K562 (cell line): ENCODE data around the gene MFSD12. TPM values are rescaled to one million over a fixed set of nuclear protein-coding genes. Genes with fewer than 3 reads are reported as not detected.

Experiments used
- ADNP ChIP-seq: fragments of 200-800 bp; sonication (Bioruptor generic); IDR thresholded peaks from 2 replicates; pipeline ENCODE4 v1.6.1; 2016; ENCODE audit warnings: missing genetic modification characterization, missing compliant biosample characterization
- ATF7 ChIP-seq: fragments of 450-650 bp; IDR thresholded peaks from 2 replicates; pipeline ENCODE4 v1.7.1; 2014; ENCODE audit warnings: mild to moderate bottlenecking, moderate library complexity
- BRD4 ChIP-seq: fragments of 200-600 bp; sonication (generic); IDR thresholded peaks from 2 replicates; pipeline ENCODE4 v1.6.1; 2017; ENCODE audit warnings: inconsistent platforms
- DNMT1 ChIP-seq: fragments of 450-650 bp; IDR thresholded peaks from 2 replicates; pipeline ENCODE4 v1.6.1; 2016; ENCODE audit warnings: antibody characterized with exemption, mild to moderate bottlenecking
- KAT2B ChIP-seq: IDR thresholded peaks from one replicate; pipeline ENCODE4 v1.6.1; 2012; ENCODE audit warnings: low read depth, mild to moderate bottlenecking, control low read depth, inconsistent platforms, low read length, moderate library complexity
- MTA1 ChIP-seq: fragments of 450-650 bp; IDR thresholded peaks from 2 replicates; pipeline ENCODE4 v1.6.1; 2017; ENCODE audit warnings: borderline replicate concordance
- MTF1 ChIP-seq: fragments of 250-450 bp; sonication (Bioruptor Pico); IDR thresholded peaks from 2 replicates; pipeline ENCODE4 v1.9.0; 2021; ENCODE audit warnings: moderate library complexity, mild to moderate bottlenecking, inconsistent platforms, borderline replicate concordance
- NONO ChIP-seq, 2 experiments: fragments of 200-400 bp in 1 of 2; fragments of 450-650 bp in 1 of 2; formaldehyde crosslinking in 1 of 2; IDR thresholded peaks; 2 replicates each; pipeline ENCODE4 v1.6.1; 2017; ENCODE audit warnings: low read depth in 2 of 2, mild to moderate bottlenecking in 2 of 2, moderate library complexity in 2 of 2, low read length in 1 of 2
- PRMT5 ChIP-seq: sonication (generic); formaldehyde crosslinking; IDR thresholded peaks from 2 replicates; pipeline ENCODE4 v1.5.0; 2020; ENCODE audit warnings: missing genetic modification reagents
- PTRF ChIP-seq: fragments of 450-650 bp; IDR thresholded peaks from 2 replicates; pipeline ENCODE4 v1.6.1; 2016; ENCODE audit warnings: mild to moderate bottlenecking, missing genetic modification characterization, missing compliant biosample characterization
- PYGO2 ChIP-seq: fragments of 450-650 bp; IDR thresholded peaks from 2 replicates; pipeline ENCODE4 v1.6.1; 2016; ENCODE audit warnings: mild to moderate bottlenecking, missing genetic modification characterization, moderate library complexity, missing compliant biosample characterization
- RAD21 ChIP-seq, 2 experiments: fragments of 250-450 bp in 1 of 2; fragments of 450-650 bp in 1 of 2; sonication (Bioruptor Pico) in 1 of 2; formaldehyde crosslinking in 1 of 2; IDR thresholded peaks in 1 of 2; conservative IDR thresholded peaks in 1 of 2; 2 replicates each; pipeline versions ENCODE4 v1.4.0 to v1.8.0; 2020 to 2022; ENCODE audit warnings: mild to moderate bottlenecking in 2 of 2, moderate library complexity in 1 of 2
- TAF15 ChIP-seq: fragments of 200-400 bp; formaldehyde crosslinking; IDR thresholded peaks from 2 replicates; pipeline ENCODE4 v1.6.1; 2017; ENCODE audit warnings: mild to moderate bottlenecking, low read depth, low read length, moderate library complexity
- TAF9B ChIP-seq: fragments of 450-650 bp; IDR thresholded peaks from 2 replicates; pipeline ENCODE4 v1.6.1; 2018; ENCODE audit warnings: mild to moderate bottlenecking; ENCODE audit not compliant: partially characterized antibody
- TCF15 ChIP-seq: fragments of 250-450 bp; sonication (Bioruptor Pico); IDR thresholded peaks from 2 replicates; pipeline ENCODE4 v1.8.0; 2022; ENCODE audit warnings: moderate library complexity, mild to moderate bottlenecking, inconsistent platforms
- TFAP4 ChIP-seq: sonication (generic); formaldehyde crosslinking; IDR thresholded peaks from 2 replicates; pipeline ENCODE4 v1.8.0; 2022; ENCODE audit warnings: missing genetic modification reagents, mild to moderate bottlenecking, moderate library complexity, borderline replicate concordance
- XRCC3 ChIP-seq: fragments of 450-650 bp; IDR thresholded peaks from 2 replicates; pipeline ENCODE4 v1.6.1; 2017; ENCODE audit warnings: mild to moderate bottlenecking, moderate library complexity
- ZBTB5 ChIP-seq: fragments of 450-650 bp; IDR thresholded peaks from 2 replicates; pipeline ENCODE4 v1.6.1; 2017; ENCODE audit warnings: antibody characterized with exemption
- ZNF324 ChIP-seq: fragments of 250-450 bp; sonication (Bioruptor Pico); IDR thresholded peaks from 2 replicates; pipeline ENCODE4 v1.4.0; 2020; ENCODE audit warnings: mild to moderate bottlenecking
- ZNF444 ChIP-seq: fragments of 250-450 bp; sonication (Bioruptor Pico); IDR thresholded peaks from 2 replicates; pipeline ENCODE4 v1.4.0; 2020; ENCODE audit warnings: mild to moderate bottlenecking, moderate library complexity
- ZNF592 ChIP-seq: fragments of 450-650 bp; IDR thresholded peaks from 2 replicates; pipeline ENCODE4 v1.6.1; 2017; ENCODE audit warnings: antibody characterized with exemption, mild to moderate bottlenecking
- polyA plus RNA-seq, 8 experiments: library from polyadenylated mRNA; depleted of rRNA in 4 of 8; stranded (reverse) in 5 of 8; unstranded in 3 of 8; fragments of >200 nt; fragmentation: Nextera tagmentation in 2 of 8; fragmentation: Illumina TruSeq in 1 of 8; extraction: Ambion mirVana in 2 of 8; extraction: Trizol in 1 of 8; gene quantifications; 2 replicates each; pipeline versions ENCODE4 v1.2.1 to v1.2.3, GENCODE V29; 2011 to 2014; ENCODE audit warnings: inconsistent platforms in 1 of 8, missing spikeins in 1 of 8
- total RNA-seq, 7 experiments: library from RNA; depleted of rRNA in 6 of 7; stranded (reverse); fragments of >200 nt in 6 of 7; fragmentation: Illumina TruSeq in 2 of 7; extraction: Trizol in 2 of 7; gene quantifications; 2 replicates each; pipeline versions ENCODE4 v1.2.1 to v1.2.3, GENCODE V29; 2011 to 2021; ENCODE audit warnings: low replicate concordance in 1 of 7

Gene MFSD12
- total and polyA plus RNA-seq, 9 of the 15 experiments (the other 6 are each of a cell fraction or from before 2014, with no cell fraction given), result 0.69 to 112 (median 31.8) TPM

- peak; percentile 90 for TF ChIP-seq ATF7
- TF ChIP-seq XRCC3, result no peak
- no peak for TF ChIP-seq KAT2B
- peak; percentile 79; the same call in 1 of the 2 replicates for TF ChIP-seq TFAP4 (CRISPR knock-in tag)
- TF ChIP-seq ADNP (tag), result no peak
- TF ChIP-seq ZNF592, result no peak
- TF ChIP-seq ZNF444, result no peak
- TF ChIP-seq PYGO2 (tag), result no peak
- no peak for TF ChIP-seq BRD4
- no peak for TF ChIP-seq ZBTB5
- no peak for TF ChIP-seq ZNF324 (CRISPR knock-in tag)
- TF ChIP-seq DNMT1, result no peak
- TF ChIP-seq TAF15, result no peak
- no peak for TF ChIP-seq TAF9B
- TF ChIP-seq PTRF (tag), result no peak
- TF ChIP-seq TCF15 (CRISPR knock-in tag), result no peak
- TF ChIP-seq MTF1 (CRISPR knock-in tag), result no peak
- no peak for TF ChIP-seq PRMT5
- TF ChIP-seq NONO (IDR thresholded peaks at IDR 0.05; ENCODE audit: low read depth in 2 of 2, low read length in 1 of 2), result no peak; a peak in 1 of 4 replicates
- TF ChIP-seq RAD21 (CRISPR knock-in tag; conservative IDR thresholded peaks at IDR 0.05 in 1 of 2, IDR thresholded peaks at IDR 0.05 in 1 of 2), result no peak
- TF ChIP-seq MTA1, result peak; percentile 45; the same call in 1 of the 2 replicates
Measured at GRCh38 chr19:3505598-3506383, 51.6 kb downstream of the MFSD12 start, which contains the start of gene FZR1 (continued).
